ENCODE data around the gene PTK7.

GRCh38 chr6:43180058-43180457 lies 103.9 kb downstream of the PTK7 start:
- TF ChIP-seq, protein P1, sequence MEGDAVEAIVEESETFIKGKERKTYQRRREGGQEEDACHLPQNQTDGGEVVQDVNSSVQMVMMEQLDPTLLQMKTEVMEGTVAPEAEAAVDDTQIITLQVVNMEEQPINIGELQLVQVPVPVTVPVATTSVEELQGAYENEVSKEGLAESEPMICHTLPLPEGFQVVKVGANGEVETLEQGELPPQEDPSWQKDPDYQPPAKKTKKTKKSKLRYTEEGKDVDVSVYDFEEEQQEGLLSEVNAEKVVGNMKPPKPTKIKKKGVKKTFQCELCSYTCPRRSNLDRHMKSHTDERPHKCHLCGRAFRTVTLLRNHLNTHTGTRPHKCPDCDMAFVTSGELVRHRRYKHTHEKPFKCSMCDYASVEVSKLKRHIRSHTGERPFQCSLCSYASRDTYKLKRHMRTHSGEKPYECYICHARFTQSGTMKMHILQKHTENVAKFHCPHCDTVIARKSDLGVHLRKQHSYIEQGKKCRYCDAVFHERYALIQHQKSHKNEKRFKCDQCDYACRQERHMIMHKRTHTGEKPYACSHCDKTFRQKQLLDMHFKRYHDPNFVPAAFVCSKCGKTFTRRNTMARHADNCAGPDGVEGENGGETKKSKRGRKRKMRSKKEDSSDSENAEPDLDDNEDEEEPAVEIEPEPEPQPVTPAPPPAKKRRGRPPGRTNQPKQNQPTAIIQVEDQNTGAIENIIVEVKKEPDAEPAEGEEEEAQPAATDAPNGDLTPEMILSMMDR (conservative IDR thresholded peaks at IDR 0.05; ENCODE audit: low read depth, low read length) = no peak
- TF ChIP-seq EZH2 (IDR thresholded peaks at IDR 0.05; ENCODE audit: low read length, unreplicated experiment) (no peak), EZH2phosphoT487 (IDR thresholded peaks at IDR 0.05; ENCODE audit: borderline replicate concordance, low read length) (no peak)
